GM12878 (cell line): Measurements from ENCODE around the gene FUT6.

Source experiments
- ATF7 ChIP-seq: fragments of 450-650 bp; IDR thresholded peaks from 2 replicates; pipeline ENCODE4 v1.6.1; 2016; ENCODE audit warnings: low read depth, mild to moderate bottlenecking
- BCL11A ChIP-seq: IDR thresholded peaks from 2 replicates; pipeline ENCODE4 v1.6.1; 2011; ENCODE audit warnings: low read depth, low read length
- CEBPB ChIP-seq, 2 experiments: fragments of 150-350 bp in 1 of 2; IDR thresholded peaks; 2 replicates each; pipeline ENCODE4 v1.6.1; 2012 to 2014; ENCODE audit warnings: low read depth in 2 of 2, low read length in 2 of 2, borderline replicate concordance in 1 of 2, inconsistent platforms in 1 of 2
- CTCF ChIP-seq, 3 experiments: IDR thresholded peaks in 2 of 3; conservative IDR thresholded peaks in 1 of 3; 2 replicates each; pipeline ENCODE4 v1.5.1; 2011; ENCODE audit warnings: low read depth in 3 of 3, low read length in 3 of 3, mild to moderate bottlenecking in 3 of 3, control low read depth in 2 of 3, moderate library complexity in 2 of 3, inconsistent platforms in 1 of 3, mixed read lengths in 1 of 3; ENCODE audit not compliant: control insufficient read depth in 2 of 3, insufficient read depth in 1 of 3; ENCODE audit errors: extremely low read depth in 1 of 3
- ETV6 ChIP-seq, 2 experiments: fragments of 450-650 bp in 1 of 2; IDR thresholded peaks in 1 of 2; conservative IDR thresholded peaks in 1 of 2; 2 replicates each; pipeline ENCODE4 v1.6.1; 2014; ENCODE audit warnings: antibody characterized with exemption in 1 of 2, borderline replicate concordance in 1 of 2, low read depth in 1 of 2, mild to moderate bottlenecking in 1 of 2, moderate library complexity in 1 of 2
- GATAD2B ChIP-seq: fragments of 450-650 bp; conservative IDR thresholded peaks from 2 replicates; pipeline ENCODE4 v1.6.1; 2017; ENCODE audit warnings: low read depth, mild to moderate bottlenecking, moderate library complexity
- KDM1A ChIP-seq: fragments of 200-600 bp; sonication (generic); IDR thresholded peaks from 2 replicates; pipeline ENCODE4 v1.6.1; 2016; ENCODE audit warnings: borderline replicate concordance
- MAX ChIP-seq: IDR thresholded peaks from 2 replicates; pipeline ENCODE4 v1.6.1; 2012; ENCODE audit warnings: low read depth, low read length, improper control_type of control experiment
- NR2C2 ChIP-seq: IDR thresholded peaks from 2 replicates; pipeline ENCODE4 v1.6.1; 2011; ENCODE audit warnings: borderline replicate concordance, low read depth; ENCODE audit not compliant: control insufficient read depth, insufficient read length
- POLR2AphosphoS5 ChIP-seq: IDR thresholded peaks from 2 replicates; pipeline ENCODE4 v1.6.1; 2011; ENCODE audit warnings: mild to moderate bottlenecking, low read length, inconsistent platforms
- RELB ChIP-seq: fragments of 450-650 bp; IDR thresholded peaks from 2 replicates; pipeline ENCODE4 v1.6.1; 2017; ENCODE audit warnings: low read depth, mild to moderate bottlenecking, moderate library complexity
- TCF7 ChIP-seq: IDR thresholded peaks from 2 replicates; pipeline ENCODE4 v1.6.1; 2014; ENCODE audit warnings: antibody characterized with exemption, borderline replicate concordance
- YBX1 ChIP-seq: fragments of 450-650 bp; IDR thresholded peaks from 2 replicates; pipeline ENCODE4 v1.6.1; 2016; ENCODE audit warnings: antibody characterized with exemption

GRCh38 chr19:5800361-5801270, 38.9 kb downstream of the FUT6 start:
- TF ChIP-seq CTCF (IDR thresholded peaks at IDR 0.05 in 2 of 3, conservative IDR thresholded peaks at IDR 0.05 in 1 of 3; ENCODE audit: control insufficient read depth in 2 of 3, extremely low read depth in 1 of 3, insufficient read depth in 1 of 3, low read depth in 3 of 3, low read length in 3 of 3) (no peak), BCL11A (no peak), CEBPB (IDR thresholded peaks at IDR 0.05; ENCODE audit: borderline replicate concordance in 1 of 2, low read depth in 2 of 2, low read length in 2 of 2) (no peak), YBX1 (no peak), POLR2AphosphoS5 (no peak), MAX (no peak), GATAD2B (no peak), NR2C2 (no peak), KDM1A (no peak), ATF7 (no peak), ETV6 (conservative IDR thresholded peaks at IDR 0.05 in 1 of 2, IDR thresholded peaks at IDR 0.05 in 1 of 2; ENCODE audit: borderline replicate concordance in 1 of 2, low read depth in 1 of 2) (no peak), RELB (no peak), TCF7 (no peak)
